ENCODE data around the gene SLC12A7.

SLC12A7 gene

GRCh38 chr5:1077491-1078020 is 34.3 kb downstream of the SLC12A7 start:
- no peak for DNase-seq (ENCODE audit: low read depth)

DNA sequence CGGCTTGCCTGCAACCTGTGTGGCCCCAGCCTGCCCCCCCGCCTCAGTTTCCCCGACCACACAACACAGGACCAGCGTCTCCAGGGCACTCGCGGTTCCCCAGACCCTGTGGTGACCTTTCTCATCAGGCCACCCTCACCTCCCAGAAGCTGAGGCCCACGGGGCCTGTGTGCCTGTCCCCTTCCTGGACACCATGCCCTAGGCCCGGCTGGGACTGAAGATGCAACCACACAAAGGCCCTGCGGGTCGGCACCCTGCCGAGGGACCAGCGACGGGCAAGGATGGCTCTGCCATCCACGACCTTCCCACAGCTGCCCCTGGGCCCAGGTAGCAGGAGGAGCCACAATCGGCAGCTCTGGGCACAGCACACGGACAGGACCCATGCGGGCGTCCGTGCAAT is 34.8 kb downstream of the SLC12A7 start:
- no peak for DNase-seq (ENCODE audit: low read depth)

- DNase-seq (ENCODE audit: low read depth): no peak
Measured at GRCh38 chr5:1076406-1076805, 35.5 kb downstream of the SLC12A7 start.

- no peak for DNase-seq (ENCODE audit: low read depth)
Measured at GRCh38 chr5:1075931-1076330, 35.9 kb downstream of the SLC12A7 start.

DNA sequence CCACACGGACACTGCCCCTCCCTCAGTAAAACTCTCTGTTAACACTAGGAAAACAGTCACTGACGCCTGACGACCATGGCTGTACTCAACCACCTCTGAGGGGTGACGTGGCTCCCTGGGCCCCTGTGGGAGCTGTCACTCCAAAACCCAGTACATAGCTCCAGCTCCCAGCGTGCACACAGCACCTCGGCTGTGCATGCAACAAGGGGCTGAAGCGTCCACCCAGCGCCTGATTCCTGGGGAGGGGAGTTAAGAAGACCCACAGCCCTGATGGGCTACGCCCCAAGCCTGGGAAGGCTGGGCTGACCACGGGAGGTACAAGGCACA is 36.3 kb downstream of the SLC12A7 start:
- DNase-seq (ENCODE audit: low read depth): no peak

DNA sequence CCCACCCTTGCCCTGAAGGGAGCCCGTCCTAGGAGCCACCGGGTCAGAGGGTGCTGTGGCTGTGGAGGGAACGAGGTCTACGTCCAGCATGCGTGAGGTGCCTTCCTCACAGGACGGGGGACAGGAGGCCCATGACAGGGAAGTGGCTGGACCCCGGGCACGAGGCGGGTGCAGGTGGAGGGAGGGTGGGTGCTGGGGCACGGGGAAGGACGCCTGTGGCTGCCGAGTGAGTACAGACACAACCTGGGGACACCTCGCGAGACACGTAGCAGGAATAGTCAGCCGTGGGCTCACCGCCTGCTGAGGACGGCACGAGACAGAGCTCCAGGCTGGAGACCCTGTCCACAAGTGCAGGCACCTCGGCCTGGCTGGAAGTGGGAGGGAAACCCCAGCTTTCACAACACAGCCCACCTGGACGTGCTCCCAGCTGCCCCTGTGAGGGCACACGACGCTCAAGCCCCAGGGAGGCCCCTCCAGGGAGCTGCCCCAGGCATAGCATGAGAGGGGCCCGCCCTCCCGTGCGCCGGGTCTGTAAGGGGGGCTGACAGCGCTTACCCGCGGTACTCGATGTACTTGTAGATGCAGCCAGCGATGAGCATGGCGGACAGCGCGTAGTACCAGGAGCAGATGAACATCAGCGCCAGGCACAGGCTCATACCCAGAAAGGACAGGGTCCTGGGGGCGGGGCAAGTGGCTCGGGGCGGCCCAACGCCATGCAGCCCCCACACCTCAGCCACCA is 36.9 kb downstream of the SLC12A7 start:
- DNase-seq (ENCODE audit: low read depth): no peak

DNA sequence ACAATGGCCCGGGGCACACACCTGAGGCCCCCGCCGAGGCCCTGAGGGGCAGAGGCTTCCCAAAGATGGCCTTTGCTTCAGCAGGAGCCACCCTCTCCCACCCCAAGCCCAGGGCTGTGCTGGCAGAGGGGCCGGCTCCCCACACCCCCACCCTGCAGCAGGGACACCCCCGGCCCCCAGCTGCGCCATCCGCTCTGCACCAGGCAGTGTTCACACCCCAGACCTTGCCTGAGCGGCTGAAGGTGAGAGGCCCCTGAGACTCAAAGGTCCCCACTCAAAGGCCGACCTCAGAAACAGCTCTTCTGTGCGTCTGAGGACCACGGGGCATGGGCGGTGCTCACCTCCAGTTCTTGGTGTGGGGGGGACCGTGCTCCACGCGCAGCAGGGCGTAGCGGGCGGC is 37.6 kb downstream of the SLC12A7 start:
- no peak for DNase-seq (ENCODE audit: low read depth)

- no peak for DNase-seq (ENCODE audit: low read depth)
Measured at GRCh38 chr5:1073239-1074102, 38.4 kb downstream of the SLC12A7 start.

- no peak for DNase-seq (ENCODE audit: low read depth)
Measured at GRCh38 chr5:1069720-1070088, 42.2 kb downstream of the SLC12A7 start.

DNA sequence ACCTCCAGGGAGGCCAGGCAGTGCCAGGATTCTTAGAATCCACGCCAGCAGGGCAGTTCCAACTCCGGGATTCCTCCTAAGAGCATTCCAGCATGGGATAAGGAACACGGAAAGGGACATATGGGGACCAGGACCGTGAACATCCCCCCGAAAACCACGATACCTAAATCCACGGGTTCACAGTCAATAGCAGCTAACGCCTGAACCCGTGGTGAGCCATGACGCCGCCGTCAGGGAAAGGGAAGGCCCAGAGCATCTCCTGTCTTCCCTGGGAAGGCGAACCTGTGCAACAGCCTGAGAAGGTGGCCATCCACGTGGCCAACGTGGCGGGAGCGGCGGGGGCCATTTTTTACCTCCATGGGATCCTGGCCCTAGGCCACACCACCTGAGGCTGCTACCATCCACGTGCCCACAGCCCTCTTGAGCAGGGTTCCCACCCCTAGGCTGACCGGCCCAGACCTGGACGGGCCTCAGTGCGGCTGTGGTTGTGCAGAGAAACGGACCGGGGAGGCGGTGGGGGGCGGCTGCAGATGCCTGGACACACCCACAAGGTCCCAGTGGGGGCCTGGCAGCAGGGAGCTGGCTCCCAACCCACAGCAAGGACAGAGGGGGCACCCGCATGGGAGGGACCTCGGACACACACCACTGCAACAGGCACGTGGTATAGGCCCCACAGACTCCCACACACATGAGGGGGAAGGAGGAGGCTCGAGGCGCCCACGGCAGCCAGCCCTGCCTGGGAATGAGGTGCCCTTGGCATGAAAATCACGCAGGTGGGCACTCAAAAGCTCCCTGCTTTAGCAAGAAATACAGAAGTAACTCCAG is 42.8 kb downstream of the SLC12A7 start:
- DNase-seq (ENCODE audit: low read depth): no peak

- no peak for DNase-seq (ENCODE audit: low read depth)
Measured at GRCh38 chr5:1068204-1068894, 43.5 kb downstream of the SLC12A7 start.

GRCh38 chr5:1067141-1068121 is 44.4 kb downstream of the SLC12A7 start:
- DNase-seq (ENCODE audit: low read depth): no peak

DNA sequence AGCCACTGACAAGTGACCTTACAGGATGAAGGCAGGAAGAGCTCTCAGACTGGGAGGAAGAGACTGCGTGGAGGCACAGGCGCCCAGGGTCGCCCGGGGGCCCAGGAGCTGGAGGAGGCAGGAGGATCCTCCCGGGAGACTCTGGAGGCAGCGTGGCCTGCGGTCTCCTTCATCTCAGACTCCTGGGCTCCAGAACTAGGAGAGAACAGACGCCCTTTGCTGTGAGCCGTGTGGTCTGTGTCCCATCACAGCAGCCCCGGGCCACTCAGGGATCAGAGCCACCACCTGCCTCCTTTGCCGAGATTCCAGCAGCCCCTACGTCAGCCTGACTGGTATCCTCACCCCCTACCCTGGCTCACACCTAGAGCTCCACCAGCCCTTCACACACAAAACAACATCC is 45.2 kb downstream of the SLC12A7 start:
- DNase-seq (ENCODE audit: low read depth): no peak

GRCh38 chr5:1065891-1066650 is 45.8 kb downstream of the SLC12A7 start:
- no peak for DNase-seq (ENCODE audit: low read depth)

DNA sequence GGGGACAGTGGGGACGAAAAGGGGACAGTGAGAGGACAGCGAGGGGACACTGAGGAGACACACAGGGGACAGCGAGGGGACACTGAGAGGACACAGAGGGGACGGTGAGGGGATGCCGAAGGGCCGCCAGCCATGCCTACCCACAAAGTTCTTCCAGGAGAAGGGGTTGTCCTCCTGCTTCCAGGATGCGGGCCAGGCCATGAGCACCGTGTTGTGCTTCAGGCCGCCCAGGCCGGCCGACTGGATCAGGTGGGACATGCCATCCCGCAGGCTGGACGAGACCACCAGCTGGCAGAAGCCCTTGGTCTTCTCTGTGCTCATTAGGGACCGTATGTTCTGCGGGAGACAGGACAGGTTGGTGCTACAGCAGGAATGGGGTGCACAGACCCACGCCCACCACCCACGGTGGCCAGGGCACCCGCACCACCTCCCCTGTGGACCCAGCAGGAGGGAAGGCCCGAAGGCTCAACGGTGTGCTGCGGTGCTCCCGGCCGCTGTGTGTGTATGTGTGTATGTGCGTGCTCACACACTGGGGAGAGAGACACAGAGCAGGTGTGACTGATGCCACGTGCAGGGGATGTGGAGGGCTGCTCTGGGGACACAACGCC is 46.6 kb downstream of the SLC12A7 start:
- DNase-seq (ENCODE audit: low read depth): no peak

GRCh38 chr5:1064383-1065142 is 47.3 kb downstream of the SLC12A7 start:
- DNase-seq (ENCODE audit: low read depth): no peak

DNA sequence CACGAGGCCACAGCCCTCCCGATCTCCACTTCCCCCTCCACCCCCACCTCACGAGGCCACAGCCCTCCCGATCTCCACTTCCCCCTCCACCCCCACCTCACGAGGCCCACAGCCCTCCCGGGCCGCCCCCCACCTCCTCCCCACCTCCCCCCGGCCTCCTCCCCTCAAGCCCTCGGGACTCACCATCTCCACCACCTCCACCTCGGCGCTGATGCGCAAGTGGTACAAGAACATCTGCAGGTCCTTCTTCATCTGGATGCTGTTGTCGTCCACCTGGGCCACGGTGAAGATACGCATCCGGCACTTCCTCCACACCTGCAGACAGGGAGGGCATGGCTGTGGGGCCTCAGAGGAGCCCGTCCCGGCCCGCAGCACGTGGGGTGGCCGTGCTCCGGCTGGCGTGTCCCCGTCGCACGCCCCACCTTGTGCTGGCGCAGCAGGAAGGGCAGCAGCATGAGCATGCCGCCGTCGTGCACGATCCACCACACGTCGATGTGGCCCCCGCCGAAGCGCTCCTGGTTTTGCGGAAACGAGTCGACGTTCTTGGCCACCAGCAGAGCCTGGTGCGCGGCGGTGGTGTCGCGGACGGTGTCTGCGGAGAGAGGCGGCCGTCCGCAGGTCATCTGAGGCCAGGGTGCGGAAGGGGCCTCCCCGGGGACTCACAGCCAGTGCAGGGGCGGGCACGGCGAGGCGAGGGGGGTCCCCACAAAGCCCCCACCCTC is 48.0 kb downstream of the SLC12A7 start:
- no peak for DNase-seq (ENCODE audit: low read depth)
